GM20000 (cell line): ENCODE results near the gene GID8.

ENCODE experiments used
- DNase-seq: peaks from one replicate; pipeline ENCODE4 v3.0.0; 2012; ENCODE audit warnings: low spot score
- CTCF ChIP-seq: IDR thresholded peaks from 2 replicates; pipeline ENCODE4 v1.5.1; 2012; ENCODE audit warnings: mild to moderate bottlenecking, control low read depth; ENCODE audit errors: extremely low read depth, missing control alignments

Gene GID8

GRCh38 chr20:62923669-62924441 is 14.1 kb upstream of the GID8 start:
- no peak for TF ChIP-seq CTCF
- no peak for DNase-seq

- no peak for TF ChIP-seq CTCF
- DNase-seq: no peak
Observed at GRCh38 chr20:62924442-62925075, 13.4 kb upstream of the GID8 start.

GRCh38 chr20:62925076-62925419 is 12.9 kb upstream of the GID8 start:
- no peak for TF ChIP-seq CTCF
- DNase-seq: no peak

- peak; percentile 60 for DNase-seq
- TF ChIP-seq CTCF: no peak
Observed at GRCh38 chr20:62925420-62926228, 12.3 kb upstream of the GID8 start.

- TF ChIP-seq CTCF: peak; percentile 69
- DNase-seq: peak; percentile 98
Observed at GRCh38 chr20:62926229-62927127, 11.5 kb upstream of the GID8 start, which contains the start of gene DIDO1. TSS of gene DIDO1 (minus strand) at chr20:62926505.

- no peak for DNase-seq
- TF ChIP-seq CTCF: no peak
Observed at GRCh38 chr20:62927128-62927705, 10.7 kb upstream of the GID8 start.
